Activated naive CD4-positive, alpha-beta T cell treated with anti-CD3 and anti-CD28 coated beads for 36 hours (primary cell): ENCODE results near the gene RNF223. TPM values are rescaled to one million over a fixed set of nuclear protein-coding genes. Genes with fewer than 3 reads are reported as not detected.
"Not testable (repeated sequence)": the region's sequence is repeated elsewhere in the genome, so short reads cannot be mapped to it uniquely, and the experiment has no call there.

Experiments used
- CTCF ChIA-PET: fragments of 350-600 bp; sonication (Branson Sonifier 250); formaldehyde crosslinking; loops from one replicate; lab custom pipeline; 2021; ENCODE audit warnings: antibody characterized with exemption; lab: Charles Lee
- DNase-seq: peaks from one replicate; pipeline ENCODE4 v3.0.0-alpha.2; 2020
- H3K27ac Mint-ChIP-seq: one replicate; pipeline ENCODE4 v1.8.0; 2021; ENCODE audit warnings: mild to moderate bottlenecking, mixed read lengths
- H3K27me3 Mint-ChIP-seq: one replicate; pipeline ENCODE4 v1.8.0; 2021; ENCODE audit warnings: low read depth, mixed read lengths
- H3K36me3 Mint-ChIP-seq: one replicate; pipeline ENCODE4 v1.8.0; 2021; ENCODE audit warnings: low read depth, mixed read lengths
- H3K4me1 Mint-ChIP-seq: one replicate; pipeline ENCODE4 v1.8.0; 2021; ENCODE audit warnings: low read depth, mixed read lengths
- H3K4me3 Mint-ChIP-seq: one replicate; pipeline ENCODE4 v1.8.0; 2021; ENCODE audit warnings: mild to moderate bottlenecking, moderate library complexity, mixed read lengths
- H3K9me3 Mint-ChIP-seq: one replicate; pipeline ENCODE4 v1.8.0; 2021; ENCODE audit warnings: mixed read lengths
- intact Hi-C: fragments of 100-400 bp; cut with micrococcal nuclease; formaldehyde crosslinking; loops from one replicate; pipeline ENCODE4 v1.15.1; 2023
- total RNA-seq, 2 experiments: library from RNA; stranded (reverse); gene quantifications; one replicate each; pipeline ENCODE4 v1.2.3, GENCODE V29; 2021

Gene RNF223
- total RNA-seq, 2 experiments from 2014 or later, result not detected

DNA sequence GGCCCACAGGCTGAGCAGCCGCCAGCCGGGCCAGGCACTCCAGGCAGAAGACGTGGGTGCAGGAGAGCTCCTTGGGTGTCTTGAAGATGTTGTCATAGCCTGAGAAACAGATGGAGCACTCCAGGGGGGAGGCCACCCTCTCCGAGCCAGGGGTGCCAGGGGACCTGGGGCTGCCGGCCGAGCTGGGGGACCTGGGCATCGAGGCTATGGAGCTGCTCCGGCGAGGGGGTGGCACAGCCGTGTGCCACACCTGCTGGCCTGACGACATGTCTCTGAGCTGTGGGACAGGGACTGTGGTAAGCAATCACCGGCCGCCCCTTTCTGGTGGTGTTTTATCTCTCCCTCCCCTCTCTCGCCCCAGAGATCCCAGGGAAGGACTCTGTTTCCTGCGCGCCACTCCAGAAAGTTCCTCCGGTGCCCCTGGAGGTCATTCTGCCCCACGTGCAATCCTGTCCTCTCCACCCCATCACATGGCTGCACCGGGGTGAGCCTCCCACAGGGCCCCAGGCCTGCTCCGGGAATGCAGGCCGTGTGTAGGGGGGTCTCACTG is 1.7 kb downstream of the RNF223 start:
- Mint-ChIP-seq H3K4me3 (no peak overlapping the region), H3K27ac (no peak overlapping the region), H3K9me3 (no peaks in the 10 kb centered on the region), H3K27me3 (peaks cover 10% of the 10 kb centered on the region), H3K4me1 (peaks cover 2% of the 10 kb centered on the region), H3K36me3 (peaks cover 2% of the 10 kb centered on the region)
- intact Hi-C loops, result no loop called here
- CTCF ChIA-PET, result no interaction called here
- DNase-seq, result no peak

DNA sequence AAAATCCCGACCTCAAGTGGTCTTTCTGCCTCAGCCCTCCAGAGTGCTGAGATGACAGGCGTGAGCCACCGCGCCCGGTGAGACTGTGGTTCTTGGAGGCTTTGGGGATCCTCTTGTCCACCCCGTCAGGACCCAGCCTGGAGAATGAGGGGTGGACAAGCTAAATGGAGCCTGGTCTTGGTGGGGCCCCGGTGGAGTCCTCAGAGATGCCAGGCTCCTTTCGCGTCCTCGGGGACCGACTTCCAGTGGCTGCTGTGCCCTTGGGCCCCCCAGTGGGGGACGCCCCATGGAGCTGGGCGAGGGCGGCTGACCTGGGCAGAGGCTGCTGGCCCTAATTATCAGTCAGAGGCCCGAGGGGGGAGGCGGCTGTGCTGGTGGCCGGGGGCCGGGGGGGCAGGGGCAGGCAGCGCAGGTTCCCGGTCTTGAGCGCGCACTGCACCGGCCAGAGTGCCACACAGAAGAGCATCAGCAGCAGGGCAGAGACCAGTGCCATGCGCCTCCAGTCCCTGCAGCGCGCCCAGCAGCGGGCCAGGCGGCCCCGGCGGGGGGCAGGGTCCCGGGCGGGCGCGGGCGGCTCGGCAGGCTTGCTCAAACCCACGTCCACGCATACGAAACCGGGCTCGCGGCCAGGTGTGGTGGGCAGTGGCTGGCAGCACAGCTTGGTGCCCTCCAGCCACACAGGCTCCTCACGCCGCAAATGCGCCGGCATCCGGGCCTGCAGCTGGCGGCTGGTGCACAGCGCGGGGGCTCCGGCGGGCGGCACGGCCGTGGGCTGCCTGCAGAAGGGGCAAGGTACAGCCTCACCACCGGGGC is 2.4 kb downstream of the RNF223 start:
- Mint-ChIP-seq H3K27me3 (peaks cover 10% of the 10 kb centered on the region), H3K9me3 (no peaks in the 10 kb centered on the region), H3K4me1 (peaks cover 5% of the 10 kb centered on the region), H3K4me3 (no peak overlapping the region), H3K27ac (no peak overlapping the region), H3K36me3 (peaks cover 2% of the 10 kb centered on the region)
- no peak for DNase-seq
- intact Hi-C loops, result no loop called here
- CTCF ChIA-PET, result no interaction called here

DNA sequence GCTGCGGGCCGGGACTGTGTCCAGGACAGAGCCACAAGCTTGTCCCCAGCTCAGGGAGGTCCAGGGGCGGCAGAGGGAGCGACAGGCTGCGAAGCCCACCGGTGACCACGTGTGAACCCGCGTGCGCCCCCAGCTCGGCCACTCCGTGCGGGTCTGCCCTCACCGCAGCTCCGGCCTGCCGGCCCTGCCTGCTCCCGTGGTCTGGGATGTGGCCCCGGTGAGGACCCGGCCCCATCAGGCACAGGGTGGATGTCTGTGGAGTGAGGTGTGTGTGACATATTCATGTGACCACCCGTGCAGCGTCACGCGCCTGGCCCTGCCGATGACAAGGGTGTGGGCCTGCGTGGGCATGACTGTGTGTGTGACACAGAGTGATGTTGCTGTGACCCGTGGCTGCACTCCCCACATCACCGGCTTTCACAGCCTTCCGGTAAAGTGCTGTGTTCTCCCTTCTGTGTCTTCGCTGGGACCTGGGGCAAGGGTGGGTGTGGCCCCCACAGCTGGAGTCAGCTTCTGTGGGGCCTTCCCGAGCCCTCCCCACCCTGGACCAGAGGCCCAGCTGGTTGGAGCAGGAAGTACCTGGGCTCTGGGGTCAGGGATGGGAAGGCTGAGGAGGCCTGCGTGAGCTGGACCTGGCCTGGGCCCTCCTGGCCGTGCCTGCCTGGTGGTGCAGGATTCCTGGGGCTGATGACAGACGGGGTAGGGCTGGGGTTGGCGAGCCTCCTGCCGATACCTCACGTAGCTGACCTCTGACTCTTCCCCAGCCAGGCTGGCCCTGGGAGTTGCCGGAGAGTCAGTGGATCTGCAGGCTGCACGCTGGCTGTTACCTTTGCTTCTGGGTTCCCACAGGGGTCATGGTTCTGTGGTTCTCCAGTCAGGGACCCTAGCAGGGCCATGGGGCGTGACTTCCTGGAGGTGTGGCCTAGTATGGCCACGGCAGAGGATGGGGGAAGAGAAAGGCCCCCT is 4.1 kb downstream of the RNF223 start:
- H3K36me3 Mint-ChIP-seq, result peaks cover 2% of the 10 kb centered on the region
- H3K4me3 Mint-ChIP-seq, result peak overlapping the region; percentile 29
- no peak overlapping the region for H3K27ac Mint-ChIP-seq
- H3K27me3 Mint-ChIP-seq, result peaks cover 10% of the 10 kb centered on the region
- DNase-seq, result no peak
- H3K4me1 Mint-ChIP-seq, result peaks cover 16% of the 10 kb centered on the region
- no peaks in the 10 kb centered on the region for H3K9me3 Mint-ChIP-seq
- intact Hi-C loops, result no loop called here
- CTCF ChIA-PET, result no interaction called here

DNA sequence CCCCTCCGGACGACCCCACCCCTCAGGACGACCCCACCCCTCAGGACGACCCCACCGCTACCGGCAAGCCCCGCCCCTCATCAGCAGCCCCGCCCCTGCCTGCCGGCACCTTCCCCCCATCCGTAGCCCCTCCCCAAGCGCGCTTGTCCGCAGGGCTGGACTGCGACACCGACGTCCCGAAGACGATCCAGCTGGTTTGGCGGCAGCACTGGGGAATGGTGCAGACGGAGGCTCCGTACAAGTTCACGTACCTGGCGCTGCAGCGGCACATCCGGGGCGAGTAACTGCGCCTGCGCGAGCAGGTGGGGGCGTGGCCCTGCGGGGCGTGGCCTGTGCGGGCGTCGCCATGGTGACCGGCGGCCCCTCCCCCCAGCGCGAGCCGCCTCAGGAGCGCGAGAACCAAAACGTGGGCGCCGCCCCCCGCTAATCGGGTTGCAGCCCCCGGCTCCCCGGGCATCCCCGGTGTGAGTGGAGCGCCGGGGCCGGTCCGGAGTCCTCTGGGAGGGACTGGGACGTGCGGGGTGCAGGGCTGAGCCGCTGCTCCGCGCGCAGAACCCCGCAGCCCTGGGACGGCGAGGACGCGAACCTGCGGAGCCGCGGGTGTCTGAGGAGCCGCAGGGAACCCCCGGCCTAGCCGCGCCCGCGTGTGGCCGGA is 4.9 kb downstream of the RNF223 start:
- no peak overlapping the region for H3K27ac Mint-ChIP-seq
- peaks cover 7% of the 10 kb centered on the region for H3K27me3 Mint-ChIP-seq
- CTCF ChIA-PET, result no interaction called here
- H3K4me1 Mint-ChIP-seq, result peaks cover 19% of the 10 kb centered on the region
- intact Hi-C loops, result no loop called here
- DNase-seq, result peak; percentile 91
- peak overlapping the region; percentile 76 for H3K4me3 Mint-ChIP-seq
- H3K9me3 Mint-ChIP-seq, result no peaks in the 10 kb centered on the region
- H3K36me3 Mint-ChIP-seq, result peaks cover 2% of the 10 kb centered on the region

DNA sequence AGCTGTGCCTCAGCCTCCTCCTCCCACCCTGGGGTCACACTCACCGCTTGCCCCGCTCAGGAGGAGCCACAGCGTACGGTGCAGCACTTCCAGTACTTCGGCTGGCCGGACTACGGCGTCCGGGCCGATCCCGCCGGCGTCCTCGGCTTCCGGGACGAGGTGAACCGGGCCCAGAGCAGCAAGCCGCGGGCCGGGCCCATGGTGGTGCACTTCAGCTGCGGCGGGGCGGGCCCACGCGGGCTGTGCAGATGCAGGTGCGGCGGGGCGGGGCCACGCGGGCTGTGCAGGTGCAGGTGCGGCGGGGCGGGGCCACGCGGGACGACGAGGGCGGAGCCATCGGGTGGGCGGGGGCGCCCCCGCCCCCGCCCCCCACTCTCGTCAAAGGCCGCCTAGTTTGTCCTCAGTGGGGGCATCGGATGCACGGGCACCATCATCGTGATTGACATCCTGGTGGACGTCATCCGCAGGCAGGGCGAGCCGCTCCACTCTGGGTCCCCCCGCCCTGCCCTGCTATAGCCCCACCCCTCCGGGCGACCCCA is 5.5 kb downstream of the RNF223 start:
- Mint-ChIP-seq H3K36me3 (peaks cover 2% of the 10 kb centered on the region), H3K9me3 (no peaks in the 10 kb centered on the region), H3K4me3 (peak overlapping the region; percentile 76), H3K4me1 (peaks cover 20% of the 10 kb centered on the region), H3K27me3 (peaks cover 7% of the 10 kb centered on the region), H3K27ac (no peak overlapping the region)
- no peak for DNase-seq
- CTCF ChIA-PET, result no interaction called here
- intact Hi-C loops, result no loop called here

DNA sequence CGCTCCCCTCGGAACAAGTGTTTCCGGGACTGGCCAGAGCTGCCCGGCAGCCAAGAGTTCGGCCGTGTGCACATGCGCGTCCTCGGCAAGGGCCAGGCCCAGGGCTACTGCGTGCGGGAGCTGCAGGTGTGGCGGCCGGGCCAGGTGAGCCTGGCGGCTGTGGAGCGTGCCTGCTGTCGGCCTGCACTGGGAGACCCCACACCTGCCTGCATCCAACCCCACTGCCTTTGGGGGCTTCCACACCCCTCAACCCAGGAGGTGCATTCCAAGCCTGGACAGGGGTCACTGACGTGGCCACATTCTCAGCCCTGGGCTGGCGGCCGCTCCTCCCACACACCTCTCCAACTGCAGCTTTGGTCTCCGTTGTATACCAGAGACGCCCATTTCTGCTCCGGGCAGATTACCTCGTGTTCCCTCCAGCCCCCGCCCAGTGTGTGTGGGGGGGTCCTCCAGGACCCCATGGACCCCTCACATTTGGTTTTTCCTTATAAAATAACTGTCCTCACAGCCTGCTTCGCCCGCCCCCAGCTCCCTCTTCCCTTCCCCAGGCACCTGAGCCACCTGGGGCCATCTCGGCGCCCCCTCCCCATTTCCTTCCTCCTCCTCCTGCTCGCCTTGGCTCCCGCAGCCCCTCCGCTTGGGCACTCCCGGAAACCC is 6.1 kb downstream of the RNF223 start:
- Mint-ChIP-seq H3K27ac (no peak overlapping the region), H3K4me1 (peaks cover 25% of the 10 kb centered on the region), H3K27me3 (peaks cover 7% of the 10 kb centered on the region), H3K9me3 (no peaks in the 10 kb centered on the region), H3K4me3 (peak overlapping the region; percentile 76), H3K36me3 (peaks cover 4% of the 10 kb centered on the region)
- CTCF ChIA-PET, result no interaction called here
- DNase-seq, result no peak
- intact Hi-C loops, result no loop called here

DNA sequence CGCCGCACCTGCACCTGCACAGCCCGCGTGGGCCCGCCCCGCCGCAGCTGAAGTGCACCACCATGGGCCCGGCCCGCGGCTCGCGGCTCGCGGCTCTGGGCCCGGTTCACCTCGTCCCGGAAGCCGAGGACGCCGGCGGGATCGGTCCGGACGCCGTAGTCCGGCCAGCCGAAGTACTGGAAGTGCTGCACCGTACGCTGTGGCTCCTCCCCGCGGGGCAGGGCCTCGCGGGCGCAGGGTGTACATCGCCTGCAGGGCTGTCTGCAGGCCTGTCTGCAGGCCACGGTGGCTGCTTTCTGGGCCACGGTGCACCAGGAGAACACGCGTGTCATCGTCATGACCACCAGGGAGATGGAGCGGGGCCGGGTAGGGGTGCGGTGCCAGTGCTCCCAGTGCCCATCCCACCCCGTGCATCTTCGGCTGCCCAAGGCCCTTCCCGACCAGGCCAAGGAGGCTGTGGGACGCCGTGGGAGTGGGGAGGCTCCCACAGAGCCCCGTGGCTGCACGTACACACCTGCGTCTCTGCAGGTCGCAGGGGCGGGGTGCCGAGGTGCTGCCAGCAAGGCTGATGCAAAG is 6.7 kb downstream of the RNF223 start:
- Mint-ChIP-seq H3K27ac (no peak overlapping the region), H3K9me3 (no peaks in the 10 kb centered on the region), H3K4me1 (peaks cover 30% of the 10 kb centered on the region), H3K27me3 (peaks cover 3% of the 10 kb centered on the region), H3K36me3 (peaks cover 4% of the 10 kb centered on the region), H3K4me3 (peak overlapping the region; percentile 45)
- intact Hi-C loops, result no loop called here
- DNase-seq, result no peak
- CTCF ChIA-PET, result no interaction called here

DNA sequence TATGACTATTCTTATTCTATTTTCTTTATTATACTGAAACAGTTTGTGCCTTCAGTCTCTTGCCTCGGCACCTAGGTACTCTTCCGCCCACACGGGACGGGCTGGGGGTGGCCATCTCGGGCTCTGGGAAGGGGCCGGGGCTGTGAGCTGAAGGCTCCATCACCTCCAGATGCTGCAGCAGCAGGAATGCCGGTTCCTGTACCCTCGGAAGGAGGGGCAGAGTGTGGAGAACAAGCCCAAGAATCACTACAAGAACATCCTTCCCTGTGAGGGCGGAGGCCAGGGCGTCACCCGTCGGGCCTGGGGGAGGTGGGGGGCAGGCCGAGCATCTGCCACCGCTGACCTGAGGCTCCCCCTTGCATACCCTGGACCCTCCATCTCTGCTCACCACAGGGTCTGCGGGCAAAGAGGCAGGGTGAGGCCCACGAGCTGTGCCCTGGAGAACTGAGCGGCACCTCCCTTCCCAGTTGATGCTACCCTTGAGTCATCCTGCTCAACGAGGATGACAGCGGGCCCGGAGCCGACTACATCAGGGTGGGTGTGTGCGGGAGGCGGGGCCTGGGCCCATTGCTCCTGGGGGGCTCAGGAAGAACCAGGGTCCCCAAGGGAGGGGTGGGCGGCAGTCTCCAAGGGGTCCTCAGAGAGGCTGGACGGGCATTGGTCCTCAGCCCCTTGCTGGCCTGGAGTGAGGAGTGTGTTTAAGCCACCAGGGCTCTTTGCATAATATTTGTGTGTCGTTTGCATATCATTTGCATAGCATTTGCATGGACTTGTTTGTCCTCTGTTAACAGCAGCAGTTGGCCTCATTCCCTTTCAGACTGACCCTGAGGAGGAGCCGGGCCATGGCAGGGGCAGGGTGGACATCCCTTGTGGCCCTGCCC is 7.5 kb downstream of the RNF223 start:
- Mint-ChIP-seq H3K9me3 (no peaks in the 10 kb centered on the region), H3K4me1 (peaks cover 32% of the 10 kb centered on the region), H3K4me3 (peak overlapping the region; percentile 41), H3K36me3 (peaks cover 4% of the 10 kb centered on the region), H3K27ac (no peak overlapping the region), H3K27me3 (peaks cover 3% of the 10 kb centered on the region)
- CTCF ChIA-PET, result no interaction called here
- DNase-seq, result peak; percentile 52
- intact Hi-C loops, result no loop called here

DNA sequence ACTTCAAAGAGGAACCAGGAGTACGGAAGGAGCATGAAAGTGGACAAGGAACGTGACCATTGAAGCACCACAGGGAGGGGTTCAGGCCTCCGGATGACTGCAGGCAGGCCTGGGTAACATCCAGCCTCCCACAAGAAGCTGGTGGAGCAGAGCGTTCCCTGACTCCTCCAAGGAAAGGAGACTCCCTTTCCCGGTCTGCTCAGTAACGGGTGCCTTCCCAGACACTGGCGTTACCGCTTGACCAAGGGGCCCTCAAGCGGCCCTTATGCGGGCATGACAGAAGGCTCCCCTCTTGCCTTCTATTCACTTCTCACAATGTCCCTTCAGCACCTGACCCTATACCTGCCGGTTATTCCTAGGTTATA is 8.2 kb downstream of the RNF223 start:
- peaks cover 37% of the 10 kb centered on the region for H3K4me1 Mint-ChIP-seq
- H3K27ac Mint-ChIP-seq, H3K9me3 Mint-ChIP-seq, DNase-seq, H3K4me3 Mint-ChIP-seq, H3K27me3 Mint-ChIP-seq, H3K36me3 Mint-ChIP-seq, CTCF ChIA-PET: not testable (repeated sequence)
- intact Hi-C loops, result loop anchor here (2.0 kb wide), 2 partner anchors 53 to 143 kb away; partner anchors contain the start of gene ISG15

DNA sequence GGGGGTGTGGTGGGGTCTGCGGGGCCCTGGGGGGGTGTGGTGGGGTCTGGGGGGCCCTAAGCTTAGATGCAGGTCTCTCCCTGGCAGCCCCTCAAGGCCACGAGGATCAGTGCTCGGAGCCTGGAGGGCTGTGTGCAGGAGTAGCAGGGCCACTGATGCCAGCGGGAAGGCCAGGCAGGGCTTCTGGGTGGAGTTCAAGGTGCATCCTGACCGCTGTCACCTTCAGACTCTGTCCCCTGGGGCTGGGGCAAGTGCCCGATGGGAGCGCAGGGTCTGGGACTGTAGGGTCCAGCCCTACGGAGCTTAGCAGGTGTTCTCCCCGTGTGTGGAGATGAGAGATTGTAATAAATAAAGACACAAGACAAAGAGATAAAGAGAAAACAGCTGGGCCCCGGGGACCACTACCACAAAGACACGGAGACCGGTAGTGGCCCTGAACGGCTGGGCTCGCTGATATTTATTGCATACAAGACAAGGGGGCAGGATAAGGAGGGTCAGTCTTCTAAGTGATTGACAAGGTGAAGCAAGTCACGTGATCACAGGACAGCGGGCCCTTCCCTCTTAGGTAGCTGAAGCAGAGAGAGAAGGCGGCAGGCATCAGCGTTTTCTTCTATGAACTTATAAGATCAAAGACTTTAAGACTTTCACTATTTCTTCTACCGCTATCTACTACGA is 8.7 kb downstream of the RNF223 start:
- Mint-ChIP-seq H3K36me3 (peaks cover 6% of the 10 kb centered on the region), H3K4me1 (peaks cover 41% of the 10 kb centered on the region), H3K4me3 (peak overlapping the region; percentile 50), H3K9me3 (no peaks in the 10 kb centered on the region), H3K27ac (peak overlapping the region; percentile 1), H3K27me3 (peaks cover 9% of the 10 kb centered on the region)
- CTCF ChIA-PET, result no interaction called here
- peak; percentile 30 for DNase-seq
- intact Hi-C loops, result loop anchor here (2.0 kb wide), 2 partner anchors 53 to 143 kb away; partner anchors contain the start of gene ISG15
